ENCODE data around the gene FIBP.

Gene FIBP

GRCh38 chr11:65888163-65888814, at the start of gene FIBP:
TSS of gene FIBP (minus strand) at chr11:65888471. CDS start at chr11:65888418, 53 bp downstream.
- in situ Hi-C loops (cut with HindIII; ENCODE audit: low sequenced_read_pairs) = no loop called here

- in situ Hi-C loops (cut with HindIII; ENCODE audit: low sequenced_read_pairs) = no loop called here
Measured at GRCh38 chr11:65937766-65938165, 49.5 kb upstream of the FIBP start.

GRCh38 chr11:65934014-65934413, 45.7 kb upstream of the FIBP start:
- in situ Hi-C loops (cut with HindIII; ENCODE audit: low sequenced_read_pairs) = no loop called here

- in situ Hi-C loops (cut with HindIII; ENCODE audit: low sequenced_read_pairs) = no loop called here
Measured at GRCh38 chr11:65932558-65932919, 44.3 kb upstream of the FIBP start.

GRCh38 chr11:65931773-65932557, 43.7 kb upstream of the FIBP start:
- in situ Hi-C loops (cut with HindIII; ENCODE audit: low sequenced_read_pairs) = no loop called here

GRCh38 chr11:65928667-65929066, 40.4 kb upstream of the FIBP start:
- in situ Hi-C loops (cut with HindIII; ENCODE audit: low sequenced_read_pairs) = no loop called here

GRCh38 chr11:65927904-65928397, 39.7 kb upstream of the FIBP start:
- in situ Hi-C loops (cut with HindIII; ENCODE audit: low sequenced_read_pairs) = no loop called here

- in situ Hi-C loops (cut with HindIII; ENCODE audit: low sequenced_read_pairs) = no loop called here
Measured at GRCh38 chr11:65925397-65925796, 37.1 kb upstream of the FIBP start.

GRCh38 chr11:65922565-65922964, 34.3 kb upstream of the FIBP start:
- in situ Hi-C loops (cut with HindIII; ENCODE audit: low sequenced_read_pairs) = no loop called here

- in situ Hi-C loops (cut with HindIII; ENCODE audit: low sequenced_read_pairs) = no loop called here
Measured at GRCh38 chr11:65921876-65922275, 33.6 kb upstream of the FIBP start.

- in situ Hi-C loops (cut with HindIII; ENCODE audit: low sequenced_read_pairs) = no loop called here
Measured at GRCh38 chr11:65921033-65921555, 32.8 kb upstream of the FIBP start.

GRCh38 chr11:65920372-65920802, 32.1 kb upstream of the FIBP start:
- in situ Hi-C loops (cut with HindIII; ENCODE audit: low sequenced_read_pairs) = no loop called here

- in situ Hi-C loops (cut with HindIII; ENCODE audit: low sequenced_read_pairs) = no loop called here
Measured at GRCh38 chr11:65919573-65920371, 31.5 kb upstream of the FIBP start.

GRCh38 chr11:65919141-65919572, 30.9 kb upstream of the FIBP start, which contains the start of gene DRAP1:
TSS of gene DRAP1 (plus strand) at chr11:65919426. CDS start at chr11:65919502, 76 bp downstream.
- in situ Hi-C loops (cut with HindIII; ENCODE audit: low sequenced_read_pairs) = no loop called here

GRCh38 chr11:65918211-65919140, 30.2 kb upstream of the FIBP start, which contains the start of gene C11orf68:
TSS of gene C11orf68 (minus strand) at chr11:65919062. CDS start at chr11:65919031, 31 bp downstream.
- in situ Hi-C loops (cut with HindIII; ENCODE audit: low sequenced_read_pairs) = no loop called here

GRCh38 chr11:65917434-65918210, 29.4 kb upstream of the FIBP start:
- in situ Hi-C loops (cut with HindIII; ENCODE audit: low sequenced_read_pairs) = no loop called here

- in situ Hi-C loops (cut with HindIII; ENCODE audit: low sequenced_read_pairs) = no loop called here
Measured at GRCh38 chr11:65917077-65917433, 28.8 kb upstream of the FIBP start.

GRCh38 chr11:65916391-65916790, 28.1 kb upstream of the FIBP start:
- in situ Hi-C loops (cut with HindIII; ENCODE audit: low sequenced_read_pairs) = no loop called here

- in situ Hi-C loops (cut with HindIII; ENCODE audit: low sequenced_read_pairs) = no loop called here
Measured at GRCh38 chr11:65915821-65916251, 27.6 kb upstream of the FIBP start.

Measured in DLD1 (cell line).